CD4-positive, alpha-beta T cell treated with Interferon alpha-2 for 1 hour (primary cell): Measurements from ENCODE around the gene LAD1.

Source experiments
- DNase-seq, 2 donors: peaks; one replicate each; pipeline ENCODE4 v3.0.0-alpha.2; 2020 to 2022

The LAD1 gene

GRCh38 chr1:201414051-201414738 is 15.1 kb upstream of the LAD1 start:
- no peak for DNase-seq

DNA sequence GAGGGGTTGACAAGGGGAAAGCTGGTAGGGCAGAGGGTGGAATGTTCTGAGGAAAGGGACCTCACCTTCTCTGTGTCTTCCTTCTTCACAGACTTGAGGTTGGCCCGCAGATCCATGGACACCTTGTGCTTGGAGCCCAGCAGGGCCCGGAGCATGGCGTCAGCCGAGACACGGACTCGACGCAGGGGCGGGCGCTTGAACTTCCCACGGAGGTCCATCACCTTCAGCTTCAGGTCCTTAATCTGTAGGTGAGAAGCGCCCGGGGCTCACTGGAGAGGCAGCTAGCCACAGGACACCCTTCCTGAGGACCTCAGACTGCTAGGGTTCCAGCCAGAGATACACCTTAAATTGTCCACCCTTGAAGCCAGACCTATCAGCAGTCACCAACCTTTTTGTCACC is 12.2 kb upstream of the LAD1 start:
- no peak for DNase-seq

DNA sequence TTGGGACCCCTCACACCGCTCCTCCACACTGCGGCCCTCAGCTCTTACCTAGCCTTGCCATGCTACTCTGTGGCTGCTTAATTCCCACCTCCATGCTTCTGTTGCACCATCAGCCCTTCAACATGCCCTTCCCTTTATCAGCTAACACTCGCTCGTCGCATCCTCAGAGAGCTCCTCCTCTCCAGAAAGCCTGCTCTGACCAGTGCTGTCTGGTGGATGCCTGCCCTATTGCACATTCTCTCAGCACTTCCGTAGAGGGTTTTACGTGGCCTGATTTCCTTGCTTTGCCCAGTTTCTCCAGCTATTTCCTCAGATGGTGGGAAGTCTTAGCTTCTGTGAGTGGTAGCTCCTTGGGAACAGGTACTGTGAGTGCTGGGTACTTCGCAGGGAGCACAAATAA is 10.3 kb upstream of the LAD1 start:
- no peak for DNase-seq

DNA sequence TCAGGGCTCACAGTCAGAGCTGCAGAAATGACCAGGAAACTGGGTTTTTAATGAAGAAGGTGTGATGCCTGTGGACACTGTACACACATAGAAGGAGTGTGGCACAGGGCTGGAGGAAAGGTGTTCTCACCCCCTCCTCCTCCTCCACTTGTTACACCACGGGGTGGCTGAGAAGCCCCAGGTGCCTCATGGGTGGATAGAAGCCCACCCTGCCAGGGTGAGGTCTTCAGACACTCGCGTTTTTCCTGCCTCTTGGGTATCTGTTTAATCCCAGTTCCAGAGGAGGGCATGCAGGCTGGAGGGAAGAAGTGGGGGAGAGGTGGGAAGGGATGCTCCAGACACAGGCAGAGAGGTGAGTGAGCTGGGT is 9.7 kb upstream of the LAD1 start:
- DNase-seq: no peak

- peak; percentile 50 to 56 for DNase-seq
Observed at GRCh38 chr1:201408176-201408833, 9.2 kb upstream of the LAD1 start.

GRCh38 chr1:201406831-201407406 is 7.8 kb upstream of the LAD1 start:
- DNase-seq: no peak

DNA sequence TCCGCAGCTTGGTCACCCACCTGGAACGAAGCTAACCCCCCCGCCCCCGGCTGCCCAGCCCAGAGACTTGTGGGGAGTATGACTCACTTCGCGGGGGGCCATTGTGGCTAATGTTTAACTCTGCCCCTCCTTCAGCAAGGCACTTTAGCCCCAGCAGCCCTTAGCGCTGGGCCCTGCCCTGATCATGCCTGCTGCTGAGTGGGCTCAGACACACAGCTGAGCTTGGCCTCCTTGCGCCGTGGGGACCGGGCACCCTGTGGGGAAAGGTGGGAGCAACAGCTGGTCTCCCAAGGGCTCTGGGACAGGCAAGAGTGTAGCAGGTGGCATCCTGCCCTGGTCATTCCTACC is 6.3 kb upstream of the LAD1 start:
- no peak for DNase-seq

DNA sequence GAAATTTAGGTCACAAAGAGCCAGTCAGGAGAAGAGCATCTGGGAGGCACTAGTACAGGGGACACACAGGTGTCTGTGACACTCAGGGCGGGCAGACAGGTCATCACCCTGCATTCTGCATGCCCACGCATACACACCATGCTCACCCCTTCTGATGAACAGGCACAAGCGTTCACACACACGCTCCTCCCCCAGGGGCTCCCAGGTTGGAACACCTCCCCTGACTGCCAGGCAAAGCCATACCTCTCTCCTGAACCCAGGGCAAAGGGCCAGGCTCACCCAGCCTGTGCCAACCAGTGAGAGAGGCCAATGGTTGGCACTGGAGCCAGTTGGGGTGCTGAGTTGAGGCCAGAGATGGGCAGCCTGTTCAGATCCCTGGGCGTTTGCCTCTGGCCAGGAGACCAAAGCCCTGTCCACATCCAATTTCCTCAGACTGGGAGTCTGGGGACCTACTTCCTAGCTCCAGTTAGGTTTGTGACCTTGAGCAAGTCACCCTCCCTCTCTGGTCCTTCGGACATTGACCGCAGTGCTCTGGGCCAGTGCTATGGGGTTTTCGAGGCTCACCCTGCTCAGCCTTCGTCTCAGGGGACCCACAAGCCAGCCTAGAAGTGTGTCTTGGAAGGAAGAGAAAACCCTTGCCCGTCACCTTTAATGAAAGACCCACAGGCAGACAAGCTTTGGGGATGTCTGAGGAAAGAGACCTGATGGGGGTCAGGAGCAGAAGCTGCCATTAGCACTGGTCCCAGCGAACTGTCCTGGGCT is 5.8 kb upstream of the LAD1 start:
- DNase-seq: no peak

GRCh38 chr1:201404055-201404454 is 4.9 kb upstream of the LAD1 start:
- DNase-seq: no peak

GRCh38 chr1:201403359-201403758 is 4.2 kb upstream of the LAD1 start:
- DNase-seq: no peak

GRCh38 chr1:201401700-201402099 is 2.6 kb upstream of the LAD1 start:
- DNase-seq: no peak

DNA sequence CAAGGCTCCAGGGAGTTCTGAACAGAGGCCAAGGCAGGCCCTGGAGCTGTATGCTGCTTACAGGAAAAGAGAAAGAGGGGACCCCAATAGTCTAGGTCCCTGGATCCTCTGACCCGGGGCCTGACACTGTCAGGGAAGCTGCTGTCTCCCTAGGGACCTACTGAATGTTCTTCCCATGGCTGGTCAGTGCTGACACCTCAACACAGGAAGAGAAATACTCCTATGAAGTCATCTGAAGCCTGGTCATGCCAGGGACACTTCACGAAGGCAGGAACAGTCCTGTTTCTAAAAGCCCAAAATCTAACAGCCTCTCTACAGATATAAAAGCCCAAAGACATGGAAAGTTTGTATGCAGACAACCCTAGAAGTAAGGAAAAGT is 1.7 kb upstream of the LAD1 start:
- DNase-seq: no peak

DNA sequence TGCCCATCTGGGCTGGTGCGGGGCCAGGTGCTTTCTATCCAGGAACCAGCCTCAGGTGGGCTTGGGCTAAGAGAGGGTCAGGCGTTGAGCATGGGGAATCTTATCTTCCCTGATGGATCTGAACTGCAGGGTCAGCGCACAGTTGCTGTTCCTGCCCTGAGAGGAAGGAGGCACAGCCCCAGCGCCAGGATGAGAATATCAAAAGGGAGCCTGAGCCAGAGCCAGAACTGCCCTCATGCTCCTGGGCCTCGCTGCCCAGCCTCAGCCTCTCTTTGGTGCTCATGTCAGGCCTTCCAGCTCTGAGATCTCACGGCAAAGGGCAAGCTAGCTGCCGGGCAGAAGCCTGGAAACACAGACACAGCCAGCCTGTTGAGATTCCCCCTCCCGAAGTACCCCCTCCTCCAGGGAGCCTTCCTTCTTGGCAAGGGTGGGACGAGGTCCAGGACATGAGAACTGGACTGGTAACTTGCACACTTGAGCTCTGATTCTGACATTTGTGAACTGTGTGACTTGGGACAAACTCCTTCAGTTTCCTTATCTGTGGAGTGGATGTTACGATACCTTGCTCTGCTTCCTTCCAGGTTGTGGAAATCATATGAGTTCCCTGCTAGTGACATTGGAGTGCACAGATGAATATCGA is 1.2 kb upstream of the LAD1 start:
- no peak for DNase-seq

DNA sequence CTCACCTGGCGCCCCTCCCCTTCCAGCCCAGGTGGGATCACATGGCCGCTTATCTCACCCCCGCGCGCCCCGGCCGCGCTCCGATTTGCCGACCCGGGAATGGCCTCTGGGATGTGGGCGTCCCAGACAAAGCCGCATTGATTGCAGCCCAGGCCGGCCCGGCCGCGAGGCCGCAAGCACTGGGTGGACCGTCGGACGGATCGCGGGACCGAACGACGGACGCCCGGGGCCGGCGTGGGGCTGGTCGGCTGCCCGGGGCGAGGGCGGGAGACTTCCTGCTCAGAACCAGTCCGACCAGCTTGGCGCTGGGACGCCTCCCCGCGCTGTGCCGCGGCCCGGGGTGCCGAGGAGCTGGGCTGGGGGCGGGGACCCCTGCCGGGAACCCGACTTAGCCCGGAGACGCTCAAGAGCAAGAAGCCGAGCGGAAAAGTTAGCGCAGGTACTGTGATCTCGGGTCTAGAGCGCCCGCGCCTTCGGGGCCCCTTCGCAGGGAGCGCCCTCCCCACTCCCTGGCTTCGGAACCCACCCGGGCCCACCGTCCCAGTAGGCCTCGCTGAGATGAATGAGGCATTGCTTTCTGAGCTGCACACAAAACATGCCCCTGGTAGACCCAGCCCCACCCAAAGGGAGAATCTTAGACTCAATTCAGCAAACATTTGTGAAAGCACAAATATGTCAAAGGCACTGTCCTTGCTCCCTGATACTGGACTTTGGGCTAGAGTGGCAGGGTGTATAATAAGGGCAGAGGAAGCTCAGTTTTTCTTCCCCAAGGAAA is 415 bp upstream of the LAD1 start:
- DNase-seq: no peak

DNA sequence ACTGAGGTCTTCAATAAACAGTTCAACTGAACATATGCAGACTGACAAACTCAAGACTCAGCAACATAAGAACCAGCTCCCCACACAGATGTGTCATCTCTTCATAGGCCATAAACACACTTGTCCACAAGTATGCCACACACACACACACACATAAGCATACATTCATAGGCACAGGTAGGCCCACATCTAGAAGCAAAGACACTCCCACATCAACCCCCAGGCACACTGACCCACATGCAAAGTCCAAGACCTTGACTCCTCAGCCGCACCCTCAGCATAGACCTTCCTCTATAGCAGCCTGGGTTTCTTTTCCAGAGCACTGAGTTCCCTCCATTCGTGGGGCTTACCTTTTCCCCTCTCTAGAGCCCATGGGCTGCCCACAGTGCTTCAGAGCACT is 1.4 kb downstream of the LAD1 start:
- no peak for DNase-seq

- no peak for DNase-seq
Observed at GRCh38 chr1:201396861-201397464, 2.2 kb downstream of the LAD1 start.

DNA sequence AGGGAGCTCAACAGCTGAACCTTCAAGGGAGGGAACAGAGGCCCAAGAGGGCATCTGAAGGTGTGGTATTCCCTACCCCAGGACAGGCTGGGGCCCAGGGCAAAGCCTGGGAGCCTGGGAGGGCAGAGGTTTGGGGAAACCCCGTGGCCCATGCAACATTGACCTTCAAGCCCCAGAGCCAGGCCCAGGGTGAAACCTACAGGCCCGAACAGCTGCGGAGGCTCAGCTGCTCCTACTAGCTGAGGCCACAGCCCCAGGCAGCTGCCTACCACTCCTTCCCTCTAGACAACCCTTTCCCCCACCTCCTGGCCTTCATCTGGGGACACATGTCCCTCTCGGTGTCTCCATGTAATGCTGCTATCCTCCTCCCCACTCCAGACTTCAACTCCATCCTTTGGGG is 3.2 kb downstream of the LAD1 start:
- DNase-seq: no peak

DNA sequence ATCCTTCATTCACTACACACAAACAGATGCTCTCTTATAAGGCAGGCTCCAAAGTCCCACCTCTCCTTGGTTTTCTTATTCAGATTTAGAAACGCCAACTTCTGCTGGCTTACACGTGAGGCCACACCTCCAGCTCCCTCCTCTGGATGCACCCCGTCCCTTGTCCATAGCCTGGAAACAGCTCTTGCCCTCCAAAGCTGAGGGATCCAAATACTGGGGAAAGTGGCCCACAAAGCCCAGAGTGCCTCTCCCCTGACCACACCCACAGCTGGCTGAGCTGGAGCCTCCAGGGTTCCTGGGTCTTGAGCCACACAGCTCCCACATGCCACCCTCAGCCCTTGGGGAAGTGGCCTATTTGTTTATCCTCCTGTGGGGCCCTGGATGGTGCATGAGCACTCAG is 4.5 kb downstream of the LAD1 start:
- no peak for DNase-seq

DNA sequence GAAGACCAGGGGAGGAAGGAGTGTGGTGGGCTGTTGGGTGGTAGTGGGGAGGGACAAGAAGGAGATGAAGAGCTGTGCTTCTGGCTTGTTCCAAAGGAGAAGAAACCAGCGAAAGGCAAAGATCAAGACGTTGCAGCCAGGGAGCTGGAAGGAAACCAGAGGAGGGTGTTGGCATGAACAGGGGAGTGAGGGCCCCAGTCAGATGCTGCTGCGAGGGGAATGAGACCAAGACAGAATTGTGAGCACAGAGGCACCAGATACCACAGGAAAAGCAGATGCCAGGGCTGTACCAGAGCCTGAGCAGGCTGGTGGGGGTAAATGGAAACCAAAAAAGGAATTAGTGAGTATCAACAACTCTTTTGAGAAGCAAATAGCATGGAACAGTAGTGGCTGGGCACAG is 6.0 kb downstream of the LAD1 start:
- no peak for DNase-seq

GRCh38 chr1:201391651-201392511 is 7.2 kb downstream of the LAD1 start:
- DNase-seq: no peak

GRCh38 chr1:201391225-201391624 is 7.9 kb downstream of the LAD1 start:
- DNase-seq: no peak
